Right lobe of liver (tissue), 6 donors: ENCODE data around the gene KRT32. TPM values are rescaled to one million over a fixed set of nuclear protein-coding genes. Genes with fewer than 3 reads are reported as not detected.

Experiments
- ATAC-seq, 4 donors: fragments of 200-7000 bp; cut with Tn5 transposase; one replicate each; pipeline ENCODE4 v1.9.1; 2020; ENCODE audit warnings: mild to moderate bottlenecking in 4 of 4, moderate library complexity in 4 of 4
- DNase-seq, 3 donors: peaks; one replicate each; pipeline ENCODE4 v3.0.0-alpha.2; 2020
- H3K27ac ChIP-seq, 3 donors: fragments of 200-600 bp; one replicate each; pipeline ENCODE4 v1.8.0; 2022
- H3K27me3 ChIP-seq, 2 donors: fragments of 200-600 bp; one replicate each; pipeline ENCODE4 v1.8.0; 2022
- H3K36me3 ChIP-seq, 4 donors: fragments of 200-600 bp; sonication (generic) in 1 of 4; one replicate each; pipeline versions ENCODE4 v1.5.1 to v1.8.0; 2017 to 2022; ENCODE audit warnings: control low read depth in 1 of 4
- H3K4me1 ChIP-seq, 4 donors: fragments of 200-600 bp; sonication (generic) in 1 of 4; one replicate each; pipeline versions ENCODE4 v1.5.1 to v1.8.0; 2017 to 2022; ENCODE audit warnings: control low read depth in 1 of 4
- H3K4me3 ChIP-seq, 3 donors: fragments of 200-600 bp; one replicate each; pipeline ENCODE4 v1.8.0; 2022
- H3K9me3 ChIP-seq, 4 donors: fragments of 200-600 bp; sonication (generic) in 1 of 4; one replicate each; pipeline versions ENCODE4 v1.5.1 to v1.8.0; 2017 to 2022; ENCODE audit warnings: control low read depth in 1 of 4
- CTCF ChIP-seq, 4 donors: fragments of 200-600 bp in 3 of 4; fragments of 450-650 bp in 1 of 4; IDR thresholded peaks; one replicate each; pipeline versions ENCODE4 v1.5.1 to v1.8.0; 2016 to 2022; ENCODE audit warnings: antibody characterized with exemption in 4 of 4, mild to moderate bottlenecking in 2 of 4
- POLR2A ChIP-seq: fragments of 450-650 bp; IDR thresholded peaks from one replicate; pipeline ENCODE4 v1.6.1; 2017; ENCODE audit warnings: antibody characterized with exemption, mild to moderate bottlenecking
- WGBS: methylation state at CpG from one replicate; pipeline ENCODE4 v1.1.6; 2018; ENCODE audit warnings: low coverage, low lambda C conversion rate; ENCODE audit not compliant: insufficient coverage; ENCODE audit errors: missing lambda C conversion rate; 5-methylcytosine and 5-hydroxymethylcytosine counted together
- intact Hi-C, 2 donors: fragments of 100-400 bp; cut with DNase I; formaldehyde crosslinking; loops; one replicate each; pipeline versions ENCODE4 v1.11.2 to v1.14.1; 2022
- total RNA-seq, 6 experiments: library from RNA; depleted of rRNA in 2 of 6; stranded (reverse); fragments of >200 nt in 2 of 6; fragmentation: NEBNext Ultra II Directional in 3 of 6; extraction: Animal tissue kit (Norgen Biotek cat#: 25700) in 3 of 6; gene quantifications; one replicate each; pipeline versions ENCODE4 v1.1.0 to v1.2.4, GENCODE V29; 2016 to 2023
- donor health status: DM: no; HTN: yes; CAD: no.
- donor health status: DM: no; HTN: no; CAD: no.
- donor health status: DM: no; HTN: no; CAD: no.
- donor health status: DM: no; HTN: yes; CAD: no.
- donor health status: DM: no; HTN: yes; CAD: no.

The KRT32 gene
- total RNA-seq, 6 experiments from 2014 or later, result not detected

DNA sequence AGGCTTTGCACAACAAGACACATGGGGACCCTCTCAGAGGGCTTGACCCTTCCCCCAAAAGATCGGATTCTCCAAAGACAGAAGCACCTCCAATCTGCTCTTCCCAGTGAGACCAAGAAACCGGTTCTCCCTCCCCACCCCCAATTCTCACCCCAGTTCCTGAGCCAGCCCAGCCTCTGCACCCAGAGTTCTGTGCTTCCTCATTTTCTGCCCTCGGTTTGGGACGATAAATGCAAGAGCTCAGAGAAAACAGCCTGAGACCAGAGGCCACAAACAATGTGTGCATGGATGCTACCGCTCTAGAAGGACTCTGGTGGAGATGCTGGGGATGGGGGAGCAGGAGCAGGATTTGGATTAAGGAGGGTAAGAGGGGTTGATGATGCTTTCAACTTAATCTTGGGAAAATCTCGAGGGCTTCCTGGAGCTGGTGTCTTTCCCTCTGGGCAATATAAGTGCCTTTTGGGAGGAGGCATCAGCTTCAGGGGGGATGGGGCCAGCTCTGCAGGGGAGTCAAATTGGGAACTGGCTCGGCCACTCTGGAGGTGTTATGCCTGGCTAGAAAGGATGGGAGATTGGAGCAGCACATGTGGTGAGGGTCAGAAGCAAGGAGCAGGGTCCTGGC, 45.5 kb upstream of the KRT32 start:
- intact Hi-C loops, result no loop called here
- no peak for DNase-seq
- Histone ChIP-seq H3K4me1 (no peaks in the 10 kb centered on the region), H3K27me3 (no peaks in the 10 kb centered on the region), H3K27ac (no peak overlapping the region), H3K9me3 (no peaks in the 10 kb centered on the region), H3K36me3 (no peaks in the 10 kb centered on the region), H3K4me3 (no peak overlapping the region)
- WGBS, result 46% methylated on average over 6 of the region's 7 CpGs
- no peak for ATAC-seq
- TF ChIP-seq POLR2A (no peak), CTCF (IDR thresholded peaks at IDR 0.05) (no peak)

DNA sequence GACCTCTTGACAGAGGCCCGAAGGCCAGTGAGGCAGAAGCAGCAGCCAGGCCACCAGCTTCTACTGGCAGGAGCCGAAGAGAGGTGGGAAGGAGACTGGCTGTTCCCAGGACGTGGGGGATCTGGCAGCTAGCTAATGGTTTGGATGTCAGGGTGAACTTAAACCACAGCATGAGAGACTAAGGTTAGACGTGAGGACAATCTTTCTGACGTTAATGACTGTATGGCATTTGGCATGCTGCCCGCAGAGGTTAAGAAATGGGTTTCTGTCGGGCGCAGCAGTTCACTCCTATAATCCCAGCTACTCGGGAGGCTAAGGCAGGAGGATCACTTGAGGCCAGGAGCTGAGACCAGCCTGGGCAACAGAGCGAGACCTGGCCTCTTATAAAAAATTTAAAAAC, 44.5 kb upstream of the KRT32 start:
- Histone ChIP-seq H3K4me1 (no peaks in the 10 kb centered on the region), H3K27me3 (no peaks in the 10 kb centered on the region), H3K36me3 (no peaks in the 10 kb centered on the region), H3K9me3 (no peaks in the 10 kb centered on the region), H3K27ac (no peak overlapping the region), H3K4me3 (no peak overlapping the region)
- 51% methylated on average over 7 of the region's 10 CpGs for WGBS
- no peak for DNase-seq
- ATAC-seq, result no peak
- TF ChIP-seq POLR2A (no peak), CTCF (IDR thresholded peaks at IDR 0.05) (no peak)
- intact Hi-C loops, result no loop called here

DNA sequence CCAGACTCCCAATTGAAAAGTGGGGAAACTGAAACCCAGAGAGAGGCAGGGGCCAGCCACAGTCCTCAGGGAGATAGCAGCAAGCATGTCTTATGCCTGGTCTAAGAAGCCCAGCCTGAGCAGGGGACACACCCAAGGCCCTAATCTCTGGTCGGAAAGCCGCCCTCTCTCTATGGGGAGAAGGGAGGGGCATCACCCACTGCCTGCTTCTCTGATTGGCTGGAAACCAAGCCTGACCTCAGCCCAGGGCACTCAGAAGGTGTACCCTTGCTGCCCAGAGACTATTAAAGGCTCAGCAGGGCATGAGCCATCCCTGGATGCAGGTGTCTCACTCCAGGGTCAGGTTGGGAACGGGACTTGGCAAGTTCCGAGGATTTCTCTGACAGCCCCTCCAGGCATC, 43.9 kb upstream of the KRT32 start:
- WGBS, result 80% methylated on average over 1 of the region's 4 CpGs
- intact Hi-C loops, result no loop called here
- no peak for ATAC-seq
- H3K4me3 ChIP-seq, result no peak overlapping the region
- no peaks in the 10 kb centered on the region for H3K4me1 ChIP-seq
- no peaks in the 10 kb centered on the region for H3K27me3 ChIP-seq
- DNase-seq, result no peak
- no peak for TF ChIP-seq CTCF (IDR thresholded peaks at IDR 0.05)
- TF ChIP-seq POLR2A, result no peak
- no peaks in the 10 kb centered on the region for H3K9me3 ChIP-seq
- H3K27ac ChIP-seq, result no peak overlapping the region
- no peaks in the 10 kb centered on the region for H3K36me3 ChIP-seq

DNA sequence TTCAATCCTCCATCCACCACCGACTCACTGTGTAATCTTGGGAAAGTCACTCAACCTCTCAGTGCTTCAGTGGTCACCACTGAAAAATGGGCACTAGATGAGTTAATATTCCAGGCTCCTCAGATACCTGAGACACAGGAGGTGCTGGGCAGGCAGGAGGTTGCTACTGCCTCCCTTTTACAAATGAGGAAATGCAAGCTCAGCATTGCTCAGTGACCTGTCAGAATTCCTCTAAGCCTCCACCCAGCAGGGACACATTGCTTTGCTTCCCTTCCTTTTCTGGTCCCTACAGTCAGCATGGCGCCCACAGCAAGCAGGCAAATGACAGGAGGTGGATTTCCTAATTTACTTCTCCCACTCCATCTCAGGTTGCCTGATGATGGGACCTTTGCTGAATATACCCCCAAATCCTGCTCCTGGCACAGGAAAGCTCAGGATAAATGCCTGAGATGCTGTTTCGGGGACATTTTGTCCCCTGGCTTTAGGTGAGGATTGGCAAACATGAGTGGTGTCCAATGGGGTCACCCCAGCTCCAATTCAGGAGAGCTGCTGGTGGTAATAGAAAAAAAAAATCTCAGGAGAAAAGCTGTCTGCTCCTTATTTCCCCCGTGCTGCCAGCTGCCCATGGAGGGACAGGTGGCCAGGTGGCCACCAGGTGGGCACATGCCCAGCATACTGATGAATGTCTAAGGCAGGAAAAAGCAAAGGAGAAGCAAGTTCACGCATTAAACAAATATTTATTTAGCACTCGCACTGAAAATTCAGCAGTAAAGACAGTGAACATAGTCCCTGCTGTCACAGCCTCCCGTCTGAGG, 43.3 kb upstream of the KRT32 start:
- intact Hi-C loops, result no loop called here
- WGBS, result 65% methylated on average over 7 of the region's 7 CpGs
- Histone ChIP-seq H3K9me3 (no peaks in the 10 kb centered on the region), H3K4me3 (no peak overlapping the region), H3K27ac (no peak overlapping the region), H3K36me3 (no peaks in the 10 kb centered on the region), H3K4me1 (no peaks in the 10 kb centered on the region), H3K27me3 (no peaks in the 10 kb centered on the region)
- no peak for TF ChIP-seq POLR2A
- TF ChIP-seq CTCF (IDR thresholded peaks at IDR 0.05), result no peak
- no peak for DNase-seq
- no peak for ATAC-seq
